GM18909 (cell line): ENCODE measurements around the gene STAC3.

Source experiments
- ATAC-seq: cut with Tn5 transposase; IDR thresholded peaks from one replicate; pipeline ENCODE4 v1.9.1; 2021; ENCODE audit warnings: mild to moderate bottlenecking; ENCODE audit not compliant: unreplicated experiment, poor library complexity

Gene STAC3

GRCh38 chr12:57213763-57214397 lies 37.1 kb downstream of the STAC3 start:
- ATAC-seq: no peak

- ATAC-seq: no peak
Observed at GRCh38 chr12:57213058-57213715, 37.8 kb downstream of the STAC3 start.

- ATAC-seq: no peak
Observed at GRCh38 chr12:57212701-57213057, 38.3 kb downstream of the STAC3 start.

GRCh38 chr12:57211791-57212700 lies 38.9 kb downstream of the STAC3 start:
- ATAC-seq: no peak

- no peak for ATAC-seq
Observed at GRCh38 chr12:57210926-57211692, 39.9 kb downstream of the STAC3 start.

- no peak for ATAC-seq
Observed at GRCh38 chr12:57210461-57210860, 40.5 kb downstream of the STAC3 start.

- no peak for ATAC-seq
Observed at GRCh38 chr12:57209916-57210315, 41.1 kb downstream of the STAC3 start.

- no peak for ATAC-seq
Observed at GRCh38 chr12:57208631-57209282, 42.2 kb downstream of the STAC3 start.

GRCh38 chr12:57207731-57208630 lies 43.0 kb downstream of the STAC3 start:
- no peak for ATAC-seq

- ATAC-seq: no peak
Observed at GRCh38 chr12:57205931-57206330, 45.1 kb downstream of the STAC3 start.

GRCh38 chr12:57205186-57205585 lies 45.8 kb downstream of the STAC3 start:
- no peak for ATAC-seq

- no peak for ATAC-seq
Observed at GRCh38 chr12:57204454-57204853, 46.5 kb downstream of the STAC3 start.

GRCh38 chr12:57203791-57204190 lies 47.2 kb downstream of the STAC3 start:
- no peak for ATAC-seq

- ATAC-seq: no peak
Observed at GRCh38 chr12:57203201-57203600, 47.8 kb downstream of the STAC3 start.

GRCh38 chr12:57202321-57202720 lies 48.7 kb downstream of the STAC3 start:
- no peak for ATAC-seq

- no peak for ATAC-seq
Observed at GRCh38 chr12:57201631-57202030, 49.4 kb downstream of the STAC3 start.

GRCh38 chr12:57201219-57201618 lies 49.8 kb downstream of the STAC3 start:
- ATAC-seq: no peak

- ATAC-seq: no peak
Observed at GRCh38 chr12:57200497-57200896, 50.5 kb downstream of the STAC3 start.

- no peak for ATAC-seq
Observed at GRCh38 chr12:57199191-57199590, 51.8 kb downstream of the STAC3 start.
